GM12878 (cell line): ENCODE measurements around the gene CD209.

Experiments
- CTCF ChIP-seq, 3 experiments: IDR thresholded peaks in 2 of 3; conservative IDR thresholded peaks in 1 of 3; 2 replicates each; pipeline ENCODE4 v1.5.1; 2011; ENCODE audit warnings: low read depth in 3 of 3, low read length in 3 of 3, mild to moderate bottlenecking in 3 of 3, control low read depth in 2 of 3, moderate library complexity in 2 of 3, inconsistent platforms in 1 of 3, mixed read lengths in 1 of 3; ENCODE audit not compliant: control insufficient read depth in 2 of 3, insufficient read depth in 1 of 3; ENCODE audit errors: extremely low read depth in 1 of 3
- MXI1 ChIP-seq: fragments of 150-350 bp; IDR thresholded peaks from 2 replicates; pipeline ENCODE4 v1.6.1; 2011; ENCODE audit warnings: low read depth, mild to moderate bottlenecking, inconsistent platforms, low read length, improper control_type of control experiment
- NFYB ChIP-seq: IDR thresholded peaks from 2 replicates; pipeline ENCODE4 v1.6.1; 2011; ENCODE audit warnings: low read depth, mild to moderate bottlenecking, low read length, improper control_type of control experiment, moderate library complexity; ENCODE audit not compliant: insufficient read depth
- POLR2A ChIP-seq: IDR thresholded peaks from 2 replicates; pipeline ENCODE4 v1.6.1; 2011; ENCODE audit warnings: low read depth, mild to moderate bottlenecking, low read length
- ZBTB33 ChIP-seq: fragments of 450-650 bp; IDR thresholded peaks from 2 replicates; pipeline ENCODE4 v1.6.1; 2017; ENCODE audit warnings: mild to moderate bottlenecking
- TF ChIP-seq, protein P1 (sequence below): IDR thresholded peaks from 2 replicates; pipeline ENCODE4 v1.6.1; 2011; ENCODE audit warnings: borderline replicate concordance, low read depth, mild to moderate bottlenecking, moderate library complexity, mixed read lengths, low read length; ENCODE audit not compliant: insufficient read depth; ENCODE audit errors: extremely low read length

- no peak for TF ChIP-seq CTCF (IDR thresholded peaks at IDR 0.05 in 2 of 3, conservative IDR thresholded peaks at IDR 0.05 in 1 of 3; ENCODE audit: control insufficient read depth in 2 of 3, extremely low read depth in 1 of 3, insufficient read depth in 1 of 3, low read depth in 3 of 3, low read length in 3 of 3)
- TF ChIP-seq, protein P1, sequence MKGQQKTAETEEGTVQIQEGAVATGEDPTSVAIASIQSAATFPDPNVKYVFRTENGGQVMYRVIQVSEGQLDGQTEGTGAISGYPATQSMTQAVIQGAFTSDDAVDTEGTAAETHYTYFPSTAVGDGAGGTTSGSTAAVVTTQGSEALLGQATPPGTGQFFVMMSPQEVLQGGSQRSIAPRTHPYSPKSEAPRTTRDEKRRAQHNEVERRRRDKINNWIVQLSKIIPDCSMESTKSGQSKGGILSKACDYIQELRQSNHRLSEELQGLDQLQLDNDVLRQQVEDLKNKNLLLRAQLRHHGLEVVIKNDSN = no peak
- no peak for TF ChIP-seq POLR2A
- TF ChIP-seq MXI1 = no peak
- TF ChIP-seq NFYB = no peak
- no peak for TF ChIP-seq ZBTB33
These were observed at the start of gene CD209 for GRCh38 chr19:7746903-7747884.
